ENCODE data around the gene OTULINL. TPM values are rescaled to one million over a fixed set of nuclear protein-coding genes. Genes with fewer than 3 reads are reported as not detected.
"Not testable (repeated sequence)": the region's sequence is repeated elsewhere in the genome, so short reads cannot be mapped to it uniquely, and the experiment has no call there.

The OTULINL gene
- total RNA-seq, 1 donor from 2014 or later = 14.4 TPM

GRCh38 chr5:14547666-14548065 is 33.9 kb upstream of the OTULINL start:
- TF ChIP-seq, protein P1, sequence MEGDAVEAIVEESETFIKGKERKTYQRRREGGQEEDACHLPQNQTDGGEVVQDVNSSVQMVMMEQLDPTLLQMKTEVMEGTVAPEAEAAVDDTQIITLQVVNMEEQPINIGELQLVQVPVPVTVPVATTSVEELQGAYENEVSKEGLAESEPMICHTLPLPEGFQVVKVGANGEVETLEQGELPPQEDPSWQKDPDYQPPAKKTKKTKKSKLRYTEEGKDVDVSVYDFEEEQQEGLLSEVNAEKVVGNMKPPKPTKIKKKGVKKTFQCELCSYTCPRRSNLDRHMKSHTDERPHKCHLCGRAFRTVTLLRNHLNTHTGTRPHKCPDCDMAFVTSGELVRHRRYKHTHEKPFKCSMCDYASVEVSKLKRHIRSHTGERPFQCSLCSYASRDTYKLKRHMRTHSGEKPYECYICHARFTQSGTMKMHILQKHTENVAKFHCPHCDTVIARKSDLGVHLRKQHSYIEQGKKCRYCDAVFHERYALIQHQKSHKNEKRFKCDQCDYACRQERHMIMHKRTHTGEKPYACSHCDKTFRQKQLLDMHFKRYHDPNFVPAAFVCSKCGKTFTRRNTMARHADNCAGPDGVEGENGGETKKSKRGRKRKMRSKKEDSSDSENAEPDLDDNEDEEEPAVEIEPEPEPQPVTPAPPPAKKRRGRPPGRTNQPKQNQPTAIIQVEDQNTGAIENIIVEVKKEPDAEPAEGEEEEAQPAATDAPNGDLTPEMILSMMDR (IDR thresholded peaks at IDR 0.05; ENCODE audit: partially characterized antibody, unreplicated experiment) = no peak
- H3K27me3 Mint-ChIP-seq (ENCODE audit: unreplicated experiment) = peaks cover 2% of the 10 kb centered on the region

GRCh38 chr5:14551211-14551610 is 30.4 kb upstream of the OTULINL start:
- Mint-ChIP-seq H3K27ac (ENCODE audit: unreplicated experiment) (no peak overlapping the region), H3K36me3 (ENCODE audit: unreplicated experiment) (peaks cover 3% of the 10 kb centered on the region)
- TF ChIP-seq, protein P1 (IDR thresholded peaks at IDR 0.05; ENCODE audit: partially characterized antibody, unreplicated experiment) = no peak

More at GRCh38 chr5:14547666-14548065, 33.9 kb upstream of the OTULINL start:
- Mint-ChIP-seq H3K9me3 (ENCODE audit: unreplicated experiment) (peaks cover 1% of the 10 kb centered on the region), H3K36me3 (ENCODE audit: unreplicated experiment) (peaks cover 3% of the 10 kb centered on the region), H3K27ac (ENCODE audit: unreplicated experiment) (no peak overlapping the region), H3K4me1 (ENCODE audit: low read depth, unreplicated experiment) (peaks cover 6% of the 10 kb centered on the region), H3K4me3 (ENCODE audit: unreplicated experiment) (no peak overlapping the region)
- no peak for DNase-seq

GRCh38 chr5:14552017-14552416 is 29.6 kb upstream of the OTULINL start:
- Mint-ChIP-seq H3K9me3 (ENCODE audit: unreplicated experiment) (peaks cover 1% of the 10 kb centered on the region), H3K4me1 (ENCODE audit: low read depth, unreplicated experiment) (peaks cover 10% of the 10 kb centered on the region), H3K36me3 (ENCODE audit: unreplicated experiment) (peaks cover 3% of the 10 kb centered on the region), H3K4me3 (ENCODE audit: unreplicated experiment) (no peak overlapping the region), H3K27ac (ENCODE audit: unreplicated experiment) (no peak overlapping the region), H3K27me3 (ENCODE audit: unreplicated experiment) (peaks cover 2% of the 10 kb centered on the region)
- TF ChIP-seq, protein P1 (IDR thresholded peaks at IDR 0.05; ENCODE audit: partially characterized antibody, unreplicated experiment) = no peak
- DNase-seq = no peak

More at GRCh38 chr5:14551211-14551610, 30.4 kb upstream of the OTULINL start:
- DNase-seq = no peak
- H3K27me3 Mint-ChIP-seq (ENCODE audit: unreplicated experiment) = peaks cover 2% of the 10 kb centered on the region
- no peak overlapping the region for H3K4me3 Mint-ChIP-seq (ENCODE audit: unreplicated experiment)
- peaks cover 1% of the 10 kb centered on the region for H3K9me3 Mint-ChIP-seq (ENCODE audit: unreplicated experiment)
- peaks cover 10% of the 10 kb centered on the region for H3K4me1 Mint-ChIP-seq (ENCODE audit: low read depth, unreplicated experiment)

DNA sequence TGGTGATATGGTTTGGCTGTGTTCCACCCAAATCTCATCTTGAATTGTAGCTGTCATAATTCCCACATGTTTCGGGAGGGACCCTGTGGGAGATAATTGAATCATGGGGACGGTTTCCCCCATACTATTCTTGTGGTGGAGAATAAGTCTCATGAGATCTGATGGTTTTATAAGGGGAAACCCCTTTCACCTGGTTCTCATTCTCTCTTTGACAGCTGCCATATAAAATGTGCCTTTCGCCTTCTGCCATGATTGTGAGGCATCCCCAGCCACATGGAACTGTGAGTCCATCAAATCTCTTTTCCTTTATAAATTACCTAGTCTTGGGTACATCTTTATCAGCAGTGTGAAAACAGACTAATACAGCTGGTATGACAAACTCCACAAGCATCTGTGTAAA is 27.3 kb upstream of the OTULINL start:
- H3K27ac Mint-ChIP-seq (ENCODE audit: unreplicated experiment); H3K9me3 Mint-ChIP-seq (ENCODE audit: unreplicated experiment); H3K4me3 Mint-ChIP-seq (ENCODE audit: unreplicated experiment); DNase-seq; H3K36me3 Mint-ChIP-seq (ENCODE audit: unreplicated experiment); H3K27me3 Mint-ChIP-seq (ENCODE audit: unreplicated experiment): not testable (repeated sequence)
- peaks cover 21% of the 10 kb centered on the region for H3K4me1 Mint-ChIP-seq (ENCODE audit: low read depth, unreplicated experiment)

DNA sequence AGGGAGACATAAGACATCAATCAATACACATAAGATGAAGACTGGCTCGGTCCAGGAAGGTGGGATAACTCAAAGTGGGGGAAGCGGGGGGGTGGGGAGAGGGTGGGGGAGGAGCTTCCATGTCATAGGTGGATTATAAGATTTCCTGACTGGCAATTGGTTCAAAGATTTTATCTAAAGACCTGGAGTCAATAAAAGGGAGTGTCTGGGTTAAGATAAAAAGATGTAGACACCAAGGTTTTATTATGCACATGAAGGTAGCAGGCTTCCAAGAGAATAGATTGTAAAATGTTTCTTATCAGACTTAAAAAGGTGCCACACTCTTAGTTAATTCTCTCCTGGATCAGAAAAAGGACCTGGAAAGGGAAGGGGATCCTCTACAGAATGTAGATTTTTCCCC is 25.6 kb upstream of the OTULINL start:
- TF ChIP-seq, protein P1 (IDR thresholded peaks at IDR 0.05; ENCODE audit: partially characterized antibody, unreplicated experiment) = no peak

More for the DNA sequence above, 25.6 kb upstream of the OTULINL start:
- H3K4me1 Mint-ChIP-seq (ENCODE audit: low read depth, unreplicated experiment) = peaks cover 25% of the 10 kb centered on the region
- H3K27me3 Mint-ChIP-seq (ENCODE audit: unreplicated experiment) = no peaks in the 10 kb centered on the region
- H3K9me3 Mint-ChIP-seq (ENCODE audit: unreplicated experiment) = peaks cover 3% of the 10 kb centered on the region
- no peak overlapping the region for H3K27ac Mint-ChIP-seq (ENCODE audit: unreplicated experiment)
- H3K4me3 Mint-ChIP-seq (ENCODE audit: unreplicated experiment) = no peak overlapping the region
- H3K36me3 Mint-ChIP-seq (ENCODE audit: unreplicated experiment) = peaks cover 3% of the 10 kb centered on the region
- no peak for DNase-seq
